ENCODE data around the gene SLC9A5.
A peak's percentile ranks its signal among the peaks of the same experiment; 100 is the strongest.

SLC9A5 gene

DNA sequence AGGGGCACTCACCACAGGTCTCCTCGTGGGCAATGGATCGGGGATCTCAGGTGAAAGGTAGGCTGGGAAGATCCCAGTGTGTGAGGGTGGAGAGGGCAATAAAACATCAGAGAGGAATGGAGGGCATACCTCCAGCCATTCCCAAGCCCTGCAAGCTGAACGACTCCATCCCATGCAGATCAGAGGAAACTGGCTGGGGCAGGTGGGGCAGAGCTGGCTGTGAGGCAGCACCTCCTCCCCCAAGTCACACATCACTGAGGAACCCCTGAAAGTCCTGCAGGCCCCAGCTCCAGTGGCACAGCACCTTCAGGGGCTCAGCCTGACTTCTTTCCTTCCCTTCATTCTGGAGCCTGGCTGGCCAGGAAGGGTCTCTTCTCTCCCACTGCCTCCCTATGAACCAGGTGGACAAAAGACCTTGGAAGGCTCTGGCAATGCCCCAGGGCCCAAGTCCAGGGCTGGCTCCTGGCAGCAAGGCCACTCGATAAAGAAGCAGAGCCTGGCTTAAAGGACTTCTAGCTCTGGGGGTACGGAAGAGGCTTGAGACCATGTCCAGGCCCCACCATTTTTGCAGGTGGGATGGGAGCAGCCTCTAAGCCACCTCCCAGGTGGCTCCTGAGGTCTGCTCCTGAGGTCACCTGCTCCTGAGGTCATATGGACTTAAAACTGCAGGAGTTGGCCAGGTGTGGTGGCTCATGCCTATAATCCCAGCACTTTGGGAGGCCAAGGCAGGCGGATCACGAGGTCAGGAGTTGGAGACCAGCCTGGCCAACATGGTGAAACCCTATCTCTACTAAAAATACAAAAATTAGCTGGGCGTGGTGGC is 35.4 kb upstream of the SLC9A5 start:
- no peak for TF ChIP-seq CTCF (IDR thresholded peaks at IDR 0.05)
- H3K4me3 ChIP-seq (ENCODE audit: low read depth, low read length): no peak overlapping the region
- H3K79me2 ChIP-seq: no peaks in the 10 kb centered on the region
- H3K27ac ChIP-seq: peak overlapping the region; percentile 59
- no peak overlapping the region for H2AFZ ChIP-seq
- H3K9me3 ChIP-seq (ENCODE audit: control insufficient read depth, low read length): no peaks in the 10 kb centered on the region
- H3K9ac ChIP-seq: no peak overlapping the region
- no peaks in the 10 kb centered on the region for H3K36me3 ChIP-seq (ENCODE audit: control insufficient read depth, insufficient read depth, low read length)
- no peak overlapping the region for H3K4me2 ChIP-seq (ENCODE audit: low read length)
- peaks cover 30% of the 10 kb centered on the region for H3K4me1 ChIP-seq
- no peaks in the 10 kb centered on the region for H3K27me3 ChIP-seq (ENCODE audit: control insufficient read depth, insufficient read depth, low read length)

- H3K27me3 ChIP-seq (ENCODE audit: control insufficient read depth, insufficient read depth, low read length): no peaks in the 10 kb centered on the region
Measured at GRCh38 chr16:67215706-67216105, 33.1 kb upstream of the SLC9A5 start.

DNA sequence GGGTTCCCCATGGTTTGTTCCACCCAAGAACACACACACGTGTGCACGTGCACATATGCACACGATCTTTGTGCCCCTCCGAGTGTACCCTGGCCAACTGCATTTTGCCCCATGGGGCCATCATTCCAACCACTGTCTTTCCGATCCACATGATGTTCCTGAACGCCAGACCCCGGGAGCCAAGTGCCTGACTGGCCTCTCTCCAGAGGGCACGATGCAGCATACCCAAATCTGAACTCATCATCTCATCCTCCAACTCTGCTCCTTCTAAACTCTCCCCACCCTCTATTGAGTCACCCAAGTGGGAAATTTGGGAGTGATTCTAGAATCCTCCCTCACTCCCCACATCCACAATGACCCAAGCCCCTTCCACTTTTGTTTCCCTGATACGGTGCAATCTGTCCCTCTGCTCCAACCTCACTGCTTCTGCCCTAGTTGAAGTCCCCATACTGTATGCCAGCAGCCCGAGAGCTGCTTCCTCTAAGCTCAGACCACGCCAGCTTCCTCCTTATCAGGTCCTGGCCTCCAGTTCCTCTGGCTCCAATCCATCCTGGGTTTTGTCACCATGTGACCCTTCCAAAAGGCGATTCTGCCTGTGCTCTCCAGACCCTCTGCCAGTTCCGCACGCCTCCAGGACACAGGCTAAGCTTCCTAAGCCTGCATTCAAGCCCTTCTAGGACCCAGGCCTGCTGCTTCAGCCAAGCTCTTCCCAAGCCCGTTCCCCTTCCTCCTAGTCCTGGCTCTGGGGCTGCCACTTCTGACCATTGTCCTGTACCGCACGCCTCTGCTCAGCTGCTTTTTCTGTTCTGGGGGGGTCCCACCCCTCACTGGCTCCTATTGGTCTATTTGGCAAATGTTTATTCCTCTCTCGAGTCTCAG is 31.9 kb upstream of the SLC9A5 start:
- Histone ChIP-seq H3K4me2 (ENCODE audit: low read length) (no peak overlapping the region), H3K4me1 (peaks cover 7% of the 10 kb centered on the region), H3K9me3 (ENCODE audit: control insufficient read depth, low read length) (no peaks in the 10 kb centered on the region), H3K27ac (peak overlapping the region; percentile 20), H3K4me3 (ENCODE audit: low read depth, low read length) (no peak overlapping the region), H2AFZ (no peak overlapping the region), H3K36me3 (ENCODE audit: control insufficient read depth, insufficient read depth, low read length) (no peaks in the 10 kb centered on the region), H3K27me3 (ENCODE audit: control insufficient read depth, insufficient read depth, low read length) (no peaks in the 10 kb centered on the region), H3K9ac (no peak overlapping the region), H3K79me2 (no peaks in the 10 kb centered on the region)
- no peak for TF ChIP-seq CTCF (IDR thresholded peaks at IDR 0.05)

More at GRCh38 chr16:67215706-67216105, 33.1 kb upstream of the SLC9A5 start:
- H3K4me2 ChIP-seq (ENCODE audit: low read length): no peak overlapping the region
- H3K9ac ChIP-seq: no peak overlapping the region
- no peak overlapping the region for H3K4me3 ChIP-seq (ENCODE audit: low read depth, low read length)
- H3K36me3 ChIP-seq (ENCODE audit: control insufficient read depth, insufficient read depth, low read length): no peaks in the 10 kb centered on the region
- no peaks in the 10 kb centered on the region for H3K79me2 ChIP-seq
- H3K27ac ChIP-seq: no peak overlapping the region
- no peak overlapping the region for H2AFZ ChIP-seq
- no peak for TF ChIP-seq CTCF (IDR thresholded peaks at IDR 0.05)
- no peaks in the 10 kb centered on the region for H3K9me3 ChIP-seq (ENCODE audit: control insufficient read depth, low read length)
- H3K4me1 ChIP-seq: peaks cover 18% of the 10 kb centered on the region

- H3K4me3 ChIP-seq (ENCODE audit: low read depth, low read length): peak overlapping the region; percentile 14
- TF ChIP-seq CTCF (IDR thresholded peaks at IDR 0.05): no peak
- H3K36me3 ChIP-seq (ENCODE audit: control insufficient read depth, insufficient read depth, low read length): no peaks in the 10 kb centered on the region
- peak overlapping the region; percentile 31 for H3K4me2 ChIP-seq (ENCODE audit: low read length)
- no peaks in the 10 kb centered on the region for H3K27me3 ChIP-seq (ENCODE audit: control insufficient read depth, insufficient read depth, low read length)
- no peak overlapping the region for H3K9ac ChIP-seq
- peaks cover 8% of the 10 kb centered on the region for H3K79me2 ChIP-seq
- peak overlapping the region; percentile 87 for H3K27ac ChIP-seq
- H2AFZ ChIP-seq: peak overlapping the region; percentile 8
- no peaks in the 10 kb centered on the region for H3K9me3 ChIP-seq (ENCODE audit: control insufficient read depth, low read length)
- H3K4me1 ChIP-seq: peaks cover 21% of the 10 kb centered on the region
Measured at GRCh38 chr16:67223992-67224391, 24.8 kb upstream of the SLC9A5 start.
